SK-N-SH (cell line): ENCODE measurements around the gene KNOP1. TPM values are rescaled to one million over a fixed set of nuclear protein-coding genes. Genes with fewer than 3 reads are reported as not detected.

Experiments
- CTCF ChIA-PET: fragments of 300-600, 350-600 bp; formaldehyde crosslinking; extraction: SDS; loops from one replicate; lab custom pipeline; 2021; lab: Yijun Ruan, JAX
- POLR2A ChIA-PET: fragments of 350-600 bp; sonication (Branson Sonifier 250); formaldehyde crosslinking; extraction: SDS; loops from one replicate; lab custom pipeline; 2020; ENCODE audit warnings: antibody characterized with exemption, inconsistent platforms; lab: Yijun Ruan, JAX
- DNase-seq: peaks from one replicate; pipeline ENCODE4 v3.0.0; 2012
- H2AFZ ChIP-seq: fragments of 200-600 bp; sonication (generic); 2 replicates; pipeline ENCODE4 v1.8.1; 2016; ENCODE audit warnings: antibody characterized with exemption, mild to moderate bottlenecking, low read depth
- H3F3A ChIP-seq: fragments of 200-600 bp; sonication (generic); replicated peaks from 2 replicates; pipeline ENCODE3; 2016; ENCODE audit warnings: antibody characterized with exemption, mild to moderate bottlenecking; ENCODE audit not compliant: insufficient read depth
- H3K27ac ChIP-seq, 2 experiments: fragments of 200-500 bp in 1 of 2; fragments of 200-600 bp in 1 of 2; sonication (Bioruptor generic) in 1 of 2; sonication (generic), shearing (Covaris generic) in 1 of 2; 2 replicates each; pipeline versions ENCODE4 v1.5.1 to v1.6.1; 2014 to 2016; ENCODE audit warnings: low read depth in 2 of 2, inconsistent platforms in 1 of 2, low read length in 1 of 2, mild to moderate bottlenecking in 1 of 2, mixed read lengths in 1 of 2
- H3K27me3 ChIP-seq: fragments of 200-600 bp; sonication (generic), shearing (Covaris generic); 2 replicates; pipeline ENCODE4 v1.6.1; 2016; ENCODE audit warnings: mixed run types; ENCODE audit not compliant: insufficient read depth
- H3K36me3 ChIP-seq, 2 experiments: fragments of 200-500 bp in 1 of 2; fragments of 200-600 bp in 1 of 2; sonication (Bioruptor generic) in 1 of 2; sonication (generic) in 1 of 2; replicated peaks in 1 of 2; 2 replicates each; pipeline versions ENCODE3 to v1.5.1; 2014 to 2016; ENCODE audit warnings: low read length in 1 of 2, mild to moderate bottlenecking in 1 of 2; ENCODE audit not compliant: insufficient read depth in 2 of 2, control insufficient read depth in 1 of 2
- H3K4me1 ChIP-seq, 2 experiments: fragments of 200-500 bp in 1 of 2; fragments of 200-600 bp in 1 of 2; sonication (Bioruptor generic) in 1 of 2; sonication (generic), shearing (Covaris generic) in 1 of 2; 2 replicates each; pipeline versions ENCODE4 v1.5.1 to v1.6.1; 2014 to 2016; ENCODE audit warnings: low read depth in 1 of 2, low read length in 1 of 2, mixed run types in 1 of 2; ENCODE audit not compliant: insufficient read depth in 2 of 2, control insufficient read depth in 1 of 2
- H3K4me2 ChIP-seq: fragments of 200-600 bp; sonication (generic), shearing (Covaris generic); 2 replicates; pipeline ENCODE4 v1.6.1; 2017; ENCODE audit warnings: mixed run types
- H3K4me3 ChIP-seq, 2 experiments: fragments of 200-500 bp in 1 of 2; fragments of 200-600 bp in 1 of 2; sonication (Bioruptor generic) in 1 of 2; sonication (generic), shearing (Covaris generic) in 1 of 2; 2 replicates each; pipeline versions ENCODE4 v1.5.1 to v1.8.1; 2014 to 2016; ENCODE audit warnings: low read depth in 2 of 2, inconsistent platforms in 1 of 2, low read length in 1 of 2, mild to moderate bottlenecking in 1 of 2, mixed read lengths in 1 of 2, moderate library complexity in 1 of 2
- H3K79me2 ChIP-seq: fragments of 200-600 bp; sonication (generic); 2 replicates; pipeline ENCODE4 v1.8.1; 2017; ENCODE audit warnings: mild to moderate bottlenecking; ENCODE audit not compliant: insufficient read depth
- H3K9ac ChIP-seq: fragments of 200-600 bp; sonication (generic); 2 replicates; pipeline ENCODE4 v1.6.1; 2017; ENCODE audit warnings: mixed run types
- H3K9me2 ChIP-seq: fragments of 200-600 bp; sonication (generic); 2 replicates; pipeline ENCODE4 v1.6.1; 2017; ENCODE audit warnings: mixed run types
- H3K9me3 ChIP-seq: fragments of 200-600 bp; sonication (generic); 2 replicates; pipeline ENCODE4 v1.6.1; 2017; ENCODE audit warnings: mixed run types, mild to moderate bottlenecking, moderate library complexity
- H4K20me1 ChIP-seq: fragments of 200-600 bp; sonication (generic); 2 replicates; pipeline ENCODE4 v1.6.1; 2017; ENCODE audit warnings: mild to moderate bottlenecking, mixed run types; ENCODE audit not compliant: insufficient read depth
- CHD2 ChIP-seq: fragments of 150-350 bp; IDR thresholded peaks from 2 replicates; pipeline ENCODE4 v1.6.1; 2018; ENCODE audit warnings: low read length; ENCODE audit not compliant: partially characterized antibody
- CTCF ChIP-seq: fragments of 200-600 bp; sonication (generic); IDR thresholded peaks from 2 replicates; pipeline ENCODE4 v1.6.1; 2017; ENCODE audit warnings: antibody characterized with exemption, mild to moderate bottlenecking, moderate library complexity
- GATA2 ChIP-seq: sonication (generic); formaldehyde crosslinking; IDR thresholded peaks from 2 replicates; pipeline ENCODE4 v1.5.0; 2020; ENCODE audit warnings: mild to moderate bottlenecking, missing genetic modification reagents
- JUND ChIP-seq: IDR thresholded peaks from 2 replicates; pipeline ENCODE4 v1.4.0; 2012
- MEF2A ChIP-seq: IDR thresholded peaks from 2 replicates; pipeline ENCODE4 v1.4.0; 2012; ENCODE audit warnings: low read depth, borderline replicate concordance
- RXRA ChIP-seq: IDR thresholded peaks from 2 replicates; pipeline ENCODE4 v1.4.0; 2012; ENCODE audit warnings: low read depth, mild to moderate bottlenecking, borderline replicate concordance
- SIN3A ChIP-seq: IDR thresholded peaks from 2 replicates; pipeline ENCODE4 v1.6.1; 2012; ENCODE audit warnings: low read depth, mild to moderate bottlenecking, low read length, moderate library complexity, borderline replicate concordance
- TCF12 ChIP-seq: IDR thresholded peaks from 2 replicates; pipeline ENCODE4 v1.4.0; 2012
- USF1 ChIP-seq: IDR thresholded peaks from 2 replicates; pipeline ENCODE4 v1.4.0; 2012; ENCODE audit warnings: low read depth, borderline replicate concordance
- WGBS: methylation state at CpG from one replicate; pipeline ENCODE4 v1.1.6; 2017; ENCODE audit warnings: low lambda C conversion rate; 5-methylcytosine and 5-hydroxymethylcytosine counted together
- polyA plus RNA-seq, 3 experiments: library from polyadenylated mRNA; depleted of rRNA; stranded (reverse); fragments of >200 nt; gene quantifications; 2 replicates each; pipeline ENCODE4 v1.2.3, GENCODE V29; 2012
- TF ChIP-seq, protein P1 (sequence below): fragments of 150-350 bp; IDR thresholded peaks from 2 replicates; pipeline ENCODE4 v1.6.1; 2016; ENCODE audit warnings: mild to moderate bottlenecking, low read depth, low read length
- TF ChIP-seq, protein P2 (sequence below): IDR thresholded peaks from 2 replicates; pipeline ENCODE4 v1.4.0; 2012; ENCODE audit warnings: low read depth, borderline replicate concordance

The KNOP1 gene
- polyA plus RNA-seq, 1 of the 3 experiments (the other 2 are of a cell fraction), result 13.2 TPM

DNA sequence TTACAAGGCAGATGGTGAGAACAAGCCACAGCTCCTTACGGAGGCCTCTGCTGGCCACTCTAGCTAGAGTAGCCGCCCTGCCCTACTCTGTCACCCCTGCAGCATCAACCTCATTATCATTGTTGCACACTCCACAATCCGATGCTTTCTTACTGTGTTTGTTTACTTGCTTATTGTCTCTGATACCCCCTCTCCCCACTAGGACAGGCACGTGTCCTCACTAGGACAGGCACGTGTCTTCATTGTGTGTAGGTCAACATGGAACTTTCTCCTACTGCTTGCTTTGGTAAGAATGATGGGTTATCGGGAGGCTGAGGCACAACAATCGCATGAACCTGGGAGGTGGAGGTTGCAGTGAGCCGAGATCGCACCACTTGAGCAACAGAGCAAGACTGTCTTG lies 63.9 kb downstream of the KNOP1 start:
- no peak for TF ChIP-seq GATA2 (CRISPR knock-in tag)
- TF ChIP-seq, protein P1, sequence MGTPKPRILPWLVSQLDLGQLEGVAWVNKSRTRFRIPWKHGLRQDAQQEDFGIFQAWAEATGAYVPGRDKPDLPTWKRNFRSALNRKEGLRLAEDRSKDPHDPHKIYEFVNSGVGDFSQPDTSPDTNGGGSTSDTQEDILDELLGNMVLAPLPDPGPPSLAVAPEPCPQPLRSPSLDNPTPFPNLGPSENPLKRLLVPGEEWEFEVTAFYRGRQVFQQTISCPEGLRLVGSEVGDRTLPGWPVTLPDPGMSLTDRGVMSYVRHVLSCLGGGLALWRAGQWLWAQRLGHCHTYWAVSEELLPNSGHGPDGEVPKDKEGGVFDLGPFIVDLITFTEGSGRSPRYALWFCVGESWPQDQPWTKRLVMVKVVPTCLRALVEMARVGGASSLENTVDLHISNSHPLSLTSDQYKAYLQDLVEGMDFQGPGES, result no peak
- no peak for TF ChIP-seq USF1
- TF ChIP-seq CTCF, result no peak
- TF ChIP-seq MEF2A, result no peak
- no peak for TF ChIP-seq JUND
- no peak for TF ChIP-seq SIN3A
- TF ChIP-seq TCF12, result no peak
- no peak for TF ChIP-seq RXRA
- TF ChIP-seq, protein P2, sequence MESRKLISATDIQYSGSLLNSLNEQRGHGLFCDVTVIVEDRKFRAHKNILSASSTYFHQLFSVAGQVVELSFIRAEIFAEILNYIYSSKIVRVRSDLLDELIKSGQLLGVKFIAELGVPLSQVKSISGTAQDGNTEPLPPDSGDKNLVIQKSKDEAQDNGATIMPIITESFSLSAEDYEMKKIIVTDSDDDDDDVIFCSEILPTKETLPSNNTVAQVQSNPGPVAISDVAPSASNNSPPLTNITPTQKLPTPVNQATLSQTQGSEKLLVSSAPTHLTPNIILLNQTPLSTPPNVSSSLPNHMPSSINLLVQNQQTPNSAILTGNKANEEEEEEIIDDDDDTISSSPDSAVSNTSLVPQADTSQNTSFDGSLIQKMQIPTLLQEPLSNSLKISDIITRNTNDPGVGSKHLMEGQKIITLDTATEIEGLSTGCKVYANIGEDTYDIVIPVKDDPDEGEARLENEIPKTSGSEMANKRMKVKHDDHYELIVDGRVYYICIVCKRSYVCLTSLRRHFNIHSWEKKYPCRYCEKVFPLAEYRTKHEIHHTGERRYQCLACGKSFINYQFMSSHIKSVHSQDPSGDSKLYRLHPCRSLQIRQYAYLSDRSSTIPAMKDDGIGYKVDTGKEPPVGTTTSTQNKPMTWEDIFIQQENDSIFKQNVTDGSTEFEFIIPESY, result no peak
- TF ChIP-seq CHD2, result no peak
- TF ChIP-seq, all 33 proteins: peak for 0
- Histone ChIP-seq H3K9ac (no peak overlapping the region), H3F3A (no peaks in the 10 kb centered on the region), H3K4me1 (peaks cover 0 to 4% of the 10 kb centered on the region in 2 experiments; a peak in 1 of 4 replicates), H3K79me2 (no peaks in the 10 kb centered on the region), H3K27ac (no peak overlapping the region), H3K4me3 (no peak overlapping the region), H2AFZ (no peak overlapping the region), H3K4me2 (no peak overlapping the region), H3K9me3 (no peaks in the 10 kb centered on the region), H3K36me3 (peaks cover 39 to 45% of the 10 kb centered on the region in 2 experiments), H3K27me3 (no peaks in the 10 kb centered on the region), H3K9me2 (no peaks in the 10 kb centered on the region), H4K20me1 (no peaks in the 10 kb centered on the region)
- ChIA-PET POLR2A (no interaction called here), CTCF (interaction anchor here (1.1 to 1.3 kb wide), 2 partner anchors 45 to 94 kb away, joined by 4 read pairs; no protein-coding TSS in a partner anchor)
- DNase-seq, result no peak
- 96% methylated on average over 9 of the region's 9 CpGs for WGBS

Other genes starting within 250 kb of the KNOP1 start
- gene GDE1, start 196.1 kb downstream of the KNOP1 start, polyA plus RNA-seq (2012; rRNA removed), result 37.0 and 40.5 TPM in 2 replicates
- 5.4 and 7.0 TPM in 2 replicates for gene CCP110, start 194.3 kb downstream of the KNOP1 start, polyA plus RNA-seq (2012; rRNA removed)
- gene VPS35L, start 162.5 kb downstream of the KNOP1 start, polyA plus RNA-seq (2012; rRNA removed), result 24.8 and 35.3 TPM in 2 replicates
- gene IQCK, start within 50 bp of the KNOP1 start, polyA plus RNA-seq (2012; rRNA removed), result 7.3 and 8.6 TPM in 2 replicates
- gene GPRC5B, start 166.6 kb upstream of the KNOP1 start, polyA plus RNA-seq (2012; rRNA removed), result 1.1 TPM in 2 replicates